GM12878 (cell line): ENCODE data around the gene TARP.

Source experiments
- BCLAF1 ChIP-seq: fragments of 450-650 bp; IDR thresholded peaks from 2 replicates; pipeline ENCODE4 v1.6.1; 2017; ENCODE audit warnings: antibody characterized with exemption, mild to moderate bottlenecking, moderate library complexity
- ELK1 ChIP-seq: IDR thresholded peaks from 2 replicates; pipeline ENCODE4 v1.6.1; 2012; ENCODE audit warnings: low read depth, low read length, improper control_type of control experiment
- FOS ChIP-seq: IDR thresholded peaks from 3 replicates; pipeline ENCODE4 v1.6.1; 2011; ENCODE audit warnings: borderline replicate concordance; ENCODE audit not compliant: insufficient read length; ENCODE audit errors: extremely low read depth
- MEF2A ChIP-seq: IDR thresholded peaks from 2 replicates; pipeline ENCODE4 v1.6.1; 2011; ENCODE audit warnings: low read depth, mild to moderate bottlenecking, low read length, moderate library complexity; ENCODE audit not compliant: insufficient read depth
- NR2F1 ChIP-seq: fragments of 450-650 bp; conservative IDR thresholded peaks from 2 replicates; pipeline ENCODE4 v1.6.1; 2017; ENCODE audit warnings: mild to moderate bottlenecking
- RB1 ChIP-seq: fragments of 450-650 bp; formaldehyde crosslinking; IDR thresholded peaks from 2 replicates; pipeline ENCODE4 v1.6.1; 2017; ENCODE audit warnings: mild to moderate bottlenecking, borderline replicate concordance
- RBBP5 ChIP-seq: fragments of 200-600 bp; sonication (generic); conservative IDR thresholded peaks from 2 replicates; pipeline ENCODE4 v1.6.1; 2016
- RCOR1 ChIP-seq: conservative IDR thresholded peaks from 2 replicates; pipeline ENCODE4 v1.6.1; 2012; ENCODE audit warnings: low read depth, low read length, improper control_type of control experiment
- SIX5 ChIP-seq: IDR thresholded peaks from 2 replicates; pipeline ENCODE4 v1.6.1; 2011; ENCODE audit warnings: mild to moderate bottlenecking, low read depth, low read length, moderate library complexity; ENCODE audit not compliant: severe bottlenecking
- SMAD1 ChIP-seq: fragments of 450-650 bp; IDR thresholded peaks from 2 replicates; pipeline ENCODE4 v1.6.1; 2018; ENCODE audit warnings: mild to moderate bottlenecking, low read depth; ENCODE audit not compliant: partially characterized antibody
- SPI1 ChIP-seq: IDR thresholded peaks from 2 replicates; pipeline ENCODE4 v1.6.1; 2011; ENCODE audit warnings: low read depth, mild to moderate bottlenecking, low read length, moderate library complexity, borderline replicate concordance; ENCODE audit not compliant: insufficient read depth
- SRF ChIP-seq, 2 experiments: IDR thresholded peaks; 2 replicates each; pipeline ENCODE4 v1.6.1; 2011; ENCODE audit warnings: low read depth in 2 of 2, low read length in 2 of 2, mild to moderate bottlenecking in 1 of 2, moderate library complexity in 1 of 2
- TAF1 ChIP-seq: IDR thresholded peaks from 2 replicates; pipeline ENCODE4 v1.6.1; 2011; ENCODE audit warnings: mild to moderate bottlenecking, low read depth, low read length, borderline replicate concordance

Gene TARP

GRCh38 chr7:38311329-38311937, 38.0 kb upstream of the TARP start (continued):
- TF ChIP-seq BCLAF1 = no peak
- no peak for TF ChIP-seq RBBP5
- TF ChIP-seq RB1 = no peak
- TF ChIP-seq SMAD1 = no peak
- no peak for TF ChIP-seq NR2F1
- no peak for TF ChIP-seq RCOR1
- no peak for TF ChIP-seq SPI1
- TF ChIP-seq TAF1 = 0 out of 2 replicates have a peak, but pooled peaks have one; percentile 24
- TF ChIP-seq ELK1 = no peak
- TF ChIP-seq MEF2A = no peak
- TF ChIP-seq FOS = no peak
- TF ChIP-seq SIX5 = no peak
- no peak for TF ChIP-seq SRF (IDR thresholded peaks at IDR 0.05; ENCODE audit: low read depth in 2 of 2, low read length in 2 of 2)
